ENCODE data around the gene CLEC10A.
"Not testable (repeated sequence)": the region's sequence is repeated elsewhere in the genome, so short reads cannot be mapped to it uniquely, and the experiment has no call there.

CLEC10A gene

DNA sequence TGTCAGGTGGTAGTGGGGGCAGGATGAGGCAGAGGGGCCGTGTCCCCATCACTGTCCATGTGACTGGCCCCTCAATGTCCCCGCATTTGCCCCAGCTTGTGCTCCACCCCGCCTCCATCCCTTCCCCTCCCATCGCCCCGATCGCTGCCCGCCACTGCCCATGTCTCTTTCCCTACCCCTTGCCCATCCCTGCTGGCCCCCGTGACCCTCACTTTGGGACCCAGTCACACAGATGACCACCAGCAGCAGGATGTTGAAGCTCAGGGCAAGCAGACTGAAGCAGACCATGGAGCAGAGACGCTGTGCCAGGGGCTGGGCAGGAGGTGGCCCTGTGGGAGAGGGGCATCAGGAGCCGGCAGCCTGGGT, 28.5 kb upstream of the CLEC10A start:
- DNase-seq = no peak

DNA sequence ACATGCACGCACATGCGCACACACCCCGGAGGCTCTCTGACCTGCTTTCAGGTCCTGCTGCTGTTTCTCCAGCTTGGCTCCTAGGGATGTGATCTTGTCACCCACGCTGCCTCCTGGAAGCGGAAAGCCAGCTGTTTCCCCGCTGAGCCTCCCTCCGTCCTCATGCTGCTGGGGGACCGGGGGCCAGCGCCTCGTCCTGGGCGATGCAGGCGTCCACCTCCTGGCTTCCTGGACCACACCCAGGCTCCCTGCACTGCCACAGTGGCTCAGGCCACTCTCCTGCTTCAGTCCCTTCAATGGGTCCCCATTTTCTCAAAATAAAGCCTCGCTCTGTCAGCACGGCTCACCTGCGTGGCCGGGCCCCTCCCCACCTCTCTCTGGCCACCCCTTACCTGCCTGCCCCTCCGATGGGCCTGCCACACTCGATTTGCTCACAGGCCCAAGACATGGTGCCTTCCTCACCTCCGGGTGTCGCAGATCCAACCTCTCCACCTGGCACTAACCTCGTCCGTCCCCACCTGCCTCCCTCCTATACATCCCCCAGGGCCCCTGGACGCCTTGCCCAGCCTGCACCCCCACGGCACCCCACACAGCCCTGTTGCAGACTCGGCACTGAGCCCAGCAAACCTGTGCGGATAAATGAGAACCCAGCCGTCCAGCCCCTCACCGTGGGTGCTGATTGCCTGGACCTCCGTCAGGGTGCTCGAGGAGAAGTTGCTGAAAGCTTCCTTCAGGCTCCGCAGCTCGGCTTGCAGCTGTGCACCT, 27.9 kb upstream of the CLEC10A start:
- DNase-seq = no peak

GRCh38 chr17:7107012-7107754, 27.1 kb upstream of the CLEC10A start:
- DNase-seq = no peak

- no peak for DNase-seq
Measured at GRCh38 chr17:7102421-7102820, 22.4 kb upstream of the CLEC10A start.

DNA sequence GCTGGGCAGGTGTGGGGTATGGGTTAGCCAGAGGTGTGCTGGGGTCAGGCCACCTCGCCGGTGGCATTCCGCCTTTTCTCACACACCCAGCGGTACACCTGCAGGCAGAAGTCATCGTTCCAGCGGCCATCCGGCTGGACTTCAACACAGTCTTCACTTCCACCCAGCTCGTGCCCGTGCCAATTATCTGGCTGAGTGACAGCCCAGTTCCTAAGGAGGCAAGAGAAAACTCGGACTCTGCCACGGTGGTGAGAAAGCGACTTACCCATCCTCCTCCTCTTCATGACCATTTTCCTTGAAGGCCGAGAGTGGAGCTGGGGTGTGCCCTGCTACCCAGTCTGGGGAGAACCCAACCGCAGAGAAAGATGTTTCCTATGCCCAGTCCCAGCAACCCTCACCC, 21.5 kb upstream of the CLEC10A start:
- DNase-seq = no peak

- not testable (repeated sequence) for DNase-seq
Measured at GRCh38 chr17:7100641-7101379, 20.8 kb upstream of the CLEC10A start.

- DNase-seq = no peak
Measured at GRCh38 chr17:7098802-7099459, 18.9 kb upstream of the CLEC10A start.

DNA sequence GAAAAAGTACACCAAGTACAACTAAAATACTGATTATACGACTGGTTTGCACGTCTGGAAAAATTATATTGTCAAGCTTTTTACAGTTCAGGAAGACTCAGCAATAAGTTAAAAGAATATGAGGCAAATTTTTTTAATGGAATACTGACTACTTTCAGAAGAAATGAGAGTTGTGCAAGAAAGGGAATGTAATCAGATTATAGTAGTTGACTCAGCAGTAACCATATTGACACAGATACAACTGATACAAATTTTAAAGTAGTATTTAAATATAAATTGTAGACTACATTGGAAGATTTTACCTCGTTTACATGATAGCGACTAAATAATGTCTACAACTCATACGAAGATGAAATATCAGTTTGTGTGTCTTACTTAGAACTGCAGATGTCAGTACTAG, 17.9 kb upstream of the CLEC10A start:
- no peak for DNase-seq

DNA sequence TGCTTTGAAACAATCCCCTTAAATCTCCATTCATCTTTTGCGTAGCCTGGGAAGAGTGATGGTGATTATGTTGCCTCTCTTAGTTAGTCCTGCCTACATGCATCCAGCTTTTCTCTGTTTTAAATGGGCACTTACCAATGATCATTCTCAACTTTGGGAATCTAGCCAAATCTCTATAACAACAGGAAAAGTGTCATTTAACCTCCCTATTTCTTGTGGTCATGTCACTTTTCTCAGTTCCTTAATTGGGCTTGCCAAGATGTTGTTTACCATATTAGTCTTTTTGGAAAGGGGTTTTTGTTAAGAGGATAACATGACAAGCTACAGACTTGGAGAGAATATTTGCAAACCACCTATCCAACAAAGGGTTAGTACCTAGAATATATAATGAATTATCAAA, 15.6 kb upstream of the CLEC10A start:
- DNase-seq = no peak

DNA sequence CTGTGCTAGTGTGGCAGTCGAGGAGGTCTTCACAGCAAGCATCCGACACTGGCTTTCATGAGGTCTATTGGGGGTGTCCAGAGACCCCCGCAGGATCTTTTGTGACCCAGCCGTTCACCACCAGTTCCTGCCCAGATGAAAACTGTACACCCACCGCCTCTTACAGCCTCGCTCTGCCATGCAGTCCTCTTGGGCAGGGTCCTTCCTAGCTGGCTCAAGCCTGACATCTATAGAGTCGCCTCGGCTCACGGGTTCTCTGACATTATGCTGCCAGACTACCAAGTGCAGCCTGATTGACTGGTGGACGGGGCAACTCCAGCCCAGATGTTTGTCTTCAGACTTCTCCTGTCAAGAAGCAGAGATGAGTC, 14.6 kb upstream of the CLEC10A start:
- DNase-seq = no peak

GRCh38 chr17:7091311-7092005, 11.4 kb upstream of the CLEC10A start:
- not testable (repeated sequence) for DNase-seq

DNA sequence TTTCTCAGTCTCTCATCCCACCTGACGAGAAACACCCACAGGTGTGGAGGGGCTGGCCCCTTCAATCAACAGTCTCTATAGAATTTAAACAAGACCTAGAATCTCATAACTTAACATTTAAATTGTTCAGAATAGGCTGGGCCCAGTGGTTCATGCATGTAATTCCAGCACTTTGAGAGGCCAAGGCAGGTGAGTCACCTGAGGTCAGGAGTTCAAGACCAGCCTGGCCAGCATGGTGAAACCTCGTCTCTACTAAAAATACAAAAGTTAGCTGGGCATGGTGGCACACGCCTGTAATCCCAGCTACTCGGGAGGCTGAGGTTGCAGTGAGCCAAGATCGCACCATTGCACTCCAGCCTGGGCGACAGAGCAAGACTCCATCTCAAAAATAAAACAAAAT, 9.5 kb upstream of the CLEC10A start:
- not testable (repeated sequence) for DNase-seq

GRCh38 chr17:7088442-7088841, 8.4 kb upstream of the CLEC10A start:
- not testable (repeated sequence) for DNase-seq

DNA sequence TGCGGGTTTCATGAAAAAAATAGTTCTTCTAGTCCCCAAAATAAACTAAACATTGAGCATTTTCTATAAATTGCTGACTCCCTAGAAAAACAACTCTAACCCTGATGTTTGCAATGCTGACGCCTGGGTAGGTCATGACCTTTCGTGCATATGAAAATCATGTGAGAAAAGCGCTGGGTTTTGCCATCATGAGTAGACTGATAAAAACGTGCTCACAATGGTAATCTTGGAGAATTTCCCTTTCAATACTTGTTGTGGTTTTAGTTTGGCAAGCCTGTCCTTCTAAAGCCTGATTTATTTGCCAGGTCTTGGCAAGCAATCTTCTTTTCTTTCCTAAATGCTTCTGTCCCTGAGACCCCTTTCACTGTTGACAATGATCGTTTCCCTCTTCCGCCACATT, 4.0 kb upstream of the CLEC10A start:
- no peak for DNase-seq

GRCh38 chr17:7083592-7083991, 3.5 kb upstream of the CLEC10A start:
- DNase-seq = no peak

DNA sequence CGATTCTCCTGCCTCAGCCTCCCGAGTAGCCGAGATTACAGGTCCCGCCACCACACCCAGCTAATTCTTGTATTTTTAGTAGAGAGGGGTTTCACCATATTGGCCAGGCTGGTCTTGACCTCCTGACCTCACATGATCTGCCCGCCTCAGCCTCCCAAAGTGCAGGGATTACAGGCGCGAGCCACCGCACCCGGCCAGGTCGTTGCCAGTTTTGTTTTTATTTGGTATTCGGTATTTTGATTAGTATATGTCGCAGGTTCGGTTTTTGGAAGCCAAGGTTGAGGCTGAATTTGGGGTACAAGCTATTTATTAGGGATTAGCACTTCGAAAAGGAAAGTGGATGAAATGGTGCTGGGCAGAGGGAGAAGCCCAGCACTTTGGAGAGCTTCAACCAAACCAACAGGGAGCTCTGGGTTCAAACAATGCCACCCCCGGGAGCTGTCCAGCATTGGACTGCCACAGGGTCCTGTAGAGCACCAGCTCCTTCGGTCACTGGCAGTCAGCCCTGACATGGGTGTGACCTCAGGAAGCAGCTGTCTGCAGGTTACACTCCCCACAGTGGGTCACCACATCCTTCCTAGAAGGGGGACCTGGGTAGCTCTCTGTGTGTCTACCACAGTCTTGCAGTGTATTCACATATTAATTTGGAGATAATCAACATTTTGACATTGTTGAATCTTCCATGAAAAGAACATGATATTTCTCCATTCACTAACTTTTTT, 1.5 kb upstream of the CLEC10A start:
- DNase-seq = no peak

DNA sequence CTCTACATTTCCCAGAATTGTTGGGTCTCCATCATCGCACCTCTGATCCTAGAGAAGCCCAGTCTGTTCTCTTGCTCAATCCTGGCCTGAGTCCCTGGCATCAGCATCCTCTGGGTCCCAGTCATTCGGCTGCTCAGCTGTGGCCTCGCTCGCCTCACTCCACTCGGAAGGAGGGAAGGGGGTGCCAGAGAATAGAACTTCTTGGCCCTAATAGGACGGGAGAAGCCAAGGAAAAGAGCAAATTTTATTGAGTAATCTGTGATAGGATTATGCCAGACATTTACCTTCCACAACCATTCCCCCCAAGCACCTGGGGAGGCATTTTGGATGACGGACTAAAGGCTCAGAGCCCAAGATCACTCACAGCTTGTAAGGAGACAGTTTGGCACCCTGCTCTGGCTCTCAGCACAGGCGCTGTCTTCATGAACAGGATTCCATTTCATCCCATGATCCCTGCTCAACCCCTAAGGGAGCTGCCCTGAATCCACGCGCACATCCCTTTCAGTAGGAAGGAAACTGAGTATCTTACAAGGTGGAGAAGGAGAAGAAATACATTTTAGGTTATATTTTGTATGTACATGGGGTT, 498 bp upstream of the CLEC10A start:
- DNase-seq = no peak

GRCh38 chr17:7078711-7079110, 1.3 kb downstream of the CLEC10A start:
- DNase-seq = no peak

DNA sequence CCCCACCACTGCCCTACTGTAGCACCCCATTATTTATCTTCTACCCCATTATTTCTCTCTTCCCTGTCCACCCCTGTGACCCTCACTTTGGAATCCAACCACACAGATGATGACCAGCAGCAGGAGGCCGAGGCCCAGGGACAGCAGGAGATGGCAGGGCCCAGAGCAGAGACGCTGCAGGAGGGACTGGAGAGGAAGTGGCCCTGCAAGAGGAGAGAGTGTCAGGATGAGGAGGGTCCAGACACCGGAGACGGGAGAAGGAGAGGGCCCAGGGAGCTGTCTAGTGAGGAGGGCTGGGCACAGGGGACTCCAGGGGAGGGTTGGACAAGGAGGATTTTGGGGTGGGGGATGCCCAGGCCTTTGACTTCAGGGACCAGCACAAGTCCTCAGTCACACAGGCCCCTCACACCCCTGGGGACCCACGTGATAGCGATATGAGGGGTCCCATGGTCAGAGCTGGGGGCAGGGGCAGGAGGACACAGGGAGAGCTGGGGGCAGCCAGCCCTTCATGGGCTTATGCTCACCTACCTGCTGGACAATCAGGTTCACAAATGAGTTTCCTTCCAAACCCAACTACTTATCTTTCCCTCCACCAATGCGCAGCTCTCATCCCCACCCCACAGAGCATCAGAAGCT, 2.0 kb downstream of the CLEC10A start:
- DNase-seq = no peak

DNA sequence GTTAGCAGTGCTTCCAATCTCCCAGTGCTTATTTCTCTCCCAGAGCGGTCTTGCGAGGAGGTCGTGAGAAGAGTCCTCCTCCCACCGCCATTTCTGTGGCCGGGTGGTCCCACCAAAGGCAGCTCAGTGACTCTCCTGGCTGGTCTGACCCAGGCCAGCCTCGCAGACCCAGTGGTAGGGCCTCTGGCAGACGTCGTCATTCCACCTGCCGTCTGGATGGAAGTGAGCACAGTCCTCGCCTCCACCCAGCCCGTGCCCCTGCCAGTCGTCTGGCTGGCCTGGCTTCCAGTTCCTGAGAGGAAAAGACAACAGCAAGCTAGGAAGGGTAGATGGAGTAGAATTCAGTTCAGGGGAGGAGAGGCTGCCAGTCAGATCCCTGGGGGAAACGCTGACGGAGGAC, 5.1 kb downstream of the CLEC10A start:
- DNase-seq = no peak

DNA sequence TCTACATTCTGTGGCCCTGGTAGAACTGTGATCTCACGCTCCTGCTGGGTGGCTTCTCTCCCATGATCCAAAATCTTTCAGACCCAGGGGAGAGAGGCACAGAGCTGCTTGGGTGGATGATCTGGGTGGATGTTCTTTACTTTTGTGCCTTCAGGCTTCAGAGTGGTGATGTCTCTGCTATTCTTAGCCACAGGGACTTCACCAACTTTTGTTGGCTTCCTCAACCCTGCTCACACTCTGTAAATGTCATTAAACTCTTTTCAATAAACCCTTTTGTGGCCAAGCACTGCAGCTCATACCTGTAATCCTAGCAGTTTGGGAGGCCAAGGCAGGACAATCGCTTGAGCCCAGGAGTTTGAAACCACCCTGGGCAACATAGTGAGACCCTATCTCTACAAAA, 7.6 kb downstream of the CLEC10A start:
- DNase-seq = no peak

Data from activated naive CD4-positive, alpha-beta T cell (primary cell).